Measurements from ENCODE around the gene XG.

DNA sequence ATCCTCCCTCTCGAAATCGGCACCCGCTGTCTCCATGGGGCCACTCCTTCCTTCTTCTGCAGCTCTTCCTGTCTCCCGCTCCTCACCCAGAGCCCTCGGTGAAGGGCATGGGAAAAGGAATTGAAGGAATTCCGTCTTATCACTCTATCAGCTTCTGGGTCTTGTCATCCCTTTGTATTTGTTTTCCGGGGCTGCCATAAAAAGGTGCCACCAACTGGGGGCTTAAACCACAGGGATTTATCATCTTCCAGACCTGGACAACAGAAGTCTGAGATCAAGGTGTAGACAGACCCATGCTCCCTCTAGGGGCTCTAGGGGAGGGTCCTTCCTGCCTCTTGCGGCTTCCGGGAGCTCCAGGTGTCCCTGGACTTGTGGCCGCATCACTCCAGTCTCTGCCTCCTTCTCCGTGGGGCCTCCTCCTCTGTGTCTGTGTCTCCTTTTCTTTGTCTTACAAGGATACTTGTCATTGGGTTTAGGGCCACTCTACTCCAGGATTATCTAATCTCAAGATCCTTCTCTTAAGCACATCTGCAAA is 36.7 kb upstream of the XG start:
- TF ChIP-seq, protein P1, sequence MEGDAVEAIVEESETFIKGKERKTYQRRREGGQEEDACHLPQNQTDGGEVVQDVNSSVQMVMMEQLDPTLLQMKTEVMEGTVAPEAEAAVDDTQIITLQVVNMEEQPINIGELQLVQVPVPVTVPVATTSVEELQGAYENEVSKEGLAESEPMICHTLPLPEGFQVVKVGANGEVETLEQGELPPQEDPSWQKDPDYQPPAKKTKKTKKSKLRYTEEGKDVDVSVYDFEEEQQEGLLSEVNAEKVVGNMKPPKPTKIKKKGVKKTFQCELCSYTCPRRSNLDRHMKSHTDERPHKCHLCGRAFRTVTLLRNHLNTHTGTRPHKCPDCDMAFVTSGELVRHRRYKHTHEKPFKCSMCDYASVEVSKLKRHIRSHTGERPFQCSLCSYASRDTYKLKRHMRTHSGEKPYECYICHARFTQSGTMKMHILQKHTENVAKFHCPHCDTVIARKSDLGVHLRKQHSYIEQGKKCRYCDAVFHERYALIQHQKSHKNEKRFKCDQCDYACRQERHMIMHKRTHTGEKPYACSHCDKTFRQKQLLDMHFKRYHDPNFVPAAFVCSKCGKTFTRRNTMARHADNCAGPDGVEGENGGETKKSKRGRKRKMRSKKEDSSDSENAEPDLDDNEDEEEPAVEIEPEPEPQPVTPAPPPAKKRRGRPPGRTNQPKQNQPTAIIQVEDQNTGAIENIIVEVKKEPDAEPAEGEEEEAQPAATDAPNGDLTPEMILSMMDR (conservative IDR thresholded peaks at IDR 0.05; ENCODE audit: low read depth, low read length), result no peak
- TF ChIP-seq, protein P2, sequence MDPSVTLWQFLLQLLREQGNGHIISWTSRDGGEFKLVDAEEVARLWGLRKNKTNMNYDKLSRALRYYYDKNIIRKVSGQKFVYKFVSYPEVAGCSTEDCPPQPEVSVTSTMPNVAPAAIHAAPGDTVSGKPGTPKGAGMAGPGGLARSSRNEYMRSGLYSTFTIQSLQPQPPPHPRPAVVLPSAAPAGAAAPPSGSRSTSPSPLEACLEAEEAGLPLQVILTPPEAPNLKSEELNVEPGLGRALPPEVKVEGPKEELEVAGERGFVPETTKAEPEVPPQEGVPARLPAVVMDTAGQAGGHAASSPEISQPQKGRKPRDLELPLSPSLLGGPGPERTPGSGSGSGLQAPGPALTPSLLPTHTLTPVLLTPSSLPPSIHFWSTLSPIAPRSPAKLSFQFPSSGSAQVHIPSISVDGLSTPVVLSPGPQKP (IDR thresholded peaks at IDR 0.05; ENCODE audit: borderline replicate concordance, low read depth, low read length), result no peak
- no peak for TF ChIP-seq RCOR1 (IDR thresholded peaks at IDR 0.05; ENCODE audit: insufficient replicate concordance, low read length)
- TF ChIP-seq POLR2A (IDR thresholded peaks at IDR 0.05; ENCODE audit: low read depth, low read length), result no peak
- TF ChIP-seq CEBPB (IDR thresholded peaks at IDR 0.05; ENCODE audit: low read depth, low read length), result no peak
- TF ChIP-seq, protein P3, sequence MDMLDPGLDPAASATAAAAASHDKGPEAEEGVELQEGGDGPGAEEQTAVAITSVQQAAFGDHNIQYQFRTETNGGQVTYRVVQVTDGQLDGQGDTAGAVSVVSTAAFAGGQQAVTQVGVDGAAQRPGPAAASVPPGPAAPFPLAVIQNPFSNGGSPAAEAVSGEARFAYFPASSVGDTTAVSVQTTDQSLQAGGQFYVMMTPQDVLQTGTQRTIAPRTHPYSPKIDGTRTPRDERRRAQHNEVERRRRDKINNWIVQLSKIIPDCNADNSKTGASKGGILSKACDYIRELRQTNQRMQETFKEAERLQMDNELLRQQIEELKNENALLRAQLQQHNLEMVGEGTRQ (IDR thresholded peaks at IDR 0.05; ENCODE audit: low read depth, low read length), result no peak
- no peak for TF ChIP-seq RFX5 (IDR thresholded peaks at IDR 0.05; ENCODE audit: low read depth, low read length)
- TF ChIP-seq MAFK (IDR thresholded peaks at IDR 0.05; ENCODE audit: low read depth, low read length), result no peak
- TF ChIP-seq FOS (IDR thresholded peaks at IDR 0.05; ENCODE audit: low read depth, low read length), result no peak
- no peak for TF ChIP-seq BHLHE40 (IDR thresholded peaks at IDR 0.05; ENCODE audit: low read depth, low read length)
- no peak for TF ChIP-seq CHD1 (IDR thresholded peaks at IDR 0.05; ENCODE audit: low read depth, low read length)
- TF ChIP-seq RAD21 (IDR thresholded peaks at IDR 0.05; ENCODE audit: low read length), result no peak

Measured in IMR-90 (cell line).